GM23248 (cell line): ENCODE data around the gene PHF21A. TPM values are rescaled to one million over a fixed set of nuclear protein-coding genes. Genes with fewer than 3 reads are reported as not detected.

Experiments
- DNase-seq: peaks from one replicate; pipeline ENCODE4 v3.0.0-alpha.2; 2015
- H2AFZ ChIP-seq: fragments of 200-600 bp; sonication (generic); 2 replicates; pipeline ENCODE4 v1.6.1; 2016; ENCODE audit warnings: antibody characterized with exemption
- H3F3A ChIP-seq: fragments of 200-600 bp; sonication (generic); 2 replicates; pipeline ENCODE4 v1.6.1; 2016; ENCODE audit warnings: mild to moderate bottlenecking, antibody characterized with exemption, mixed run types; ENCODE audit not compliant: insufficient read depth
- H3K27ac ChIP-seq: fragments of 200-600 bp; sonication (generic); 2 replicates; pipeline ENCODE4 v1.5.1; 2016; ENCODE audit warnings: mild to moderate bottlenecking
- H3K27me3 ChIP-seq: fragments of 200-600 bp; sonication (generic); replicated peaks from 2 replicates; pipeline ENCODE4 v1.6.1; 2016; ENCODE audit warnings: mild to moderate bottlenecking; ENCODE audit not compliant: insufficient read depth
- H3K36me3 ChIP-seq: fragments of 200-600 bp; sonication (generic); 2 replicates; pipeline ENCODE4 v1.6.1; 2016; ENCODE audit warnings: low read depth, mild to moderate bottlenecking
- H3K4me1 ChIP-seq: fragments of 200-600 bp; sonication (generic); 2 replicates; pipeline ENCODE4 v1.6.1; 2016; ENCODE audit warnings: mild to moderate bottlenecking; ENCODE audit not compliant: insufficient read depth
- H3K4me2 ChIP-seq: fragments of 200-600 bp; sonication (generic); one replicate; pipeline ENCODE4 v1.6.1; 2016; ENCODE audit warnings: mild to moderate bottlenecking; ENCODE audit not compliant: unreplicated experiment
- H3K4me3 ChIP-seq: fragments of 200-600 bp; sonication (generic); 2 replicates; pipeline ENCODE4 v1.5.1; 2016; ENCODE audit warnings: mild to moderate bottlenecking
- H3K79me2 ChIP-seq: fragments of 200-600 bp; sonication (generic); 2 replicates; pipeline ENCODE4 v1.6.1; 2016; ENCODE audit warnings: mild to moderate bottlenecking; ENCODE audit not compliant: insufficient read depth
- H3K9ac ChIP-seq: fragments of 200-600 bp; sonication (generic); 2 replicates; pipeline ENCODE4 v1.6.1; 2016; ENCODE audit warnings: mild to moderate bottlenecking
- H3K9me2 ChIP-seq: fragments of 200-600 bp; sonication (generic); 2 replicates; pipeline ENCODE4 v1.6.1; 2016; ENCODE audit warnings: mixed run types, mild to moderate bottlenecking, moderate library complexity; ENCODE audit not compliant: insufficient read depth
- H3K9me3 ChIP-seq: fragments of 200-600 bp; sonication (generic); one replicate; pipeline ENCODE4 v1.6.1; 2017; ENCODE audit warnings: low read depth
- H4K20me1 ChIP-seq: fragments of 200-600 bp; sonication (generic); 2 replicates; pipeline ENCODE4 v1.6.0; 2016; ENCODE audit not compliant: insufficient read depth
- EZH2 ChIP-seq: fragments of 200-600 bp; sonication (generic); IDR thresholded peaks from 2 replicates; pipeline ENCODE4 v1.6.1; 2018; ENCODE audit warnings: antibody characterized with exemption, mild to moderate bottlenecking; ENCODE audit not compliant: insufficient read depth, poor library complexity, severe bottlenecking
- EZH2phosphoT487 ChIP-seq: fragments of 200-600 bp; sonication (generic); IDR thresholded peaks from 2 replicates; pipeline ENCODE4 v1.6.1; 2018; ENCODE audit warnings: antibody characterized with exemption, moderate library complexity, mild to moderate bottlenecking, low read depth; ENCODE audit not compliant: insufficient read depth
- WGBS, 2 experiments: methylation state at CpG; one replicate each; pipeline ENCODE4 v1.1.6; 2015 to 2017; ENCODE audit warnings: low lambda C conversion rate in 2 of 2, low coverage in 1 of 2; ENCODE audit errors: missing lambda C conversion rate in 2 of 2; 5-methylcytosine and 5-hydroxymethylcytosine counted together
- in situ Hi-C: fragments of 300-500 bp; cut with MboI; formaldehyde crosslinking; loops from 2 replicates; pipeline ENCODE4 v1.15.0; 2020
- polyA plus RNA-seq: library from polyadenylated mRNA; unstranded; fragments of >200 nt; fragmentation: Nextera tagmentation; extraction: Ambion mirVana; gene quantifications from 2 replicates; pipeline ENCODE4 v1.2.1, GENCODE V29; 2016
- total RNA-seq: library from RNA; depleted of rRNA; stranded (reverse); fragments of >200 nt; shearing (Covaris generic); gene quantifications from 2 replicates; pipeline ENCODE4 v1.2.3, GENCODE V29; 2014

Gene PHF21A
- total and polyA plus RNA-seq, 2 experiments from 2014 or later: 11.2 to 17.0 TPM

DNA sequence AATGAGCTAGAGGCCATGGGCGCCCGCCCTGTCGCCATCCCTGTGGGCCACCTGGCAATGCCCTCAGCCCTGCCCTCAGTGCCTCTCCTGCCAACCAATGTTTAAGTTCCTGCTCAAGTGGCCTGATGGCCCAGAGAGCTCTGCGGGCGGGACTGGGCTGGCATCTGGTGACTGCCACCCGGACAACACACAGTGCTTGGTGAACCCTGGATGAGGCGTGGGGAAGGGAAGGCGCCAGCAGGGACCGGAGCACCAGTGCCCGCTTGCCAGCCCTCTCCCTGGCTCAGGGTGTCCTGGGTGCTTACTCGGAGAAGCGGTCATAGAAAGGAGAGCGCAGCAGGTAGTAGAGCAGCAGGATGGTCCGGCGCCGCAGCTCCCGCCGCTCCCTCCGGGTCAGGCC is 207.7 kb downstream of the PHF21A start:
- Histone ChIP-seq H3K9me3 (no peaks in the 10 kb centered on the region), H3K27ac (no peak overlapping the region), H3K36me3 (no peaks in the 10 kb centered on the region; the same call in 1 of the 2 replicates), H3K9ac (no peak overlapping the region), H3K4me3 (no peak overlapping the region), H3K27me3 (no peaks in the 10 kb centered on the region), H4K20me1 (no peaks in the 10 kb centered on the region), H3K4me2 (no peak overlapping the region), H3K4me1 (peaks cover 7% of the 10 kb centered on the region), H3K9me2 (no peaks in the 10 kb centered on the region), H3F3A (no peaks in the 10 kb centered on the region), H3K79me2 (peaks cover 22% of the 10 kb centered on the region), H2AFZ (no peak overlapping the region)
- no peak for TF ChIP-seq EZH2phosphoT487
- no peak for TF ChIP-seq EZH2
- WGBS, 2 experiments: 97 to 100% methylated on average over 19 of the region's 19 CpGs
- no peak for DNase-seq
- in situ Hi-C loops: no loop called here

GRCh38 chr11:45910623-45911022 is 210.6 kb downstream of the PHF21A start:
- Histone ChIP-seq H3K4me1 (no peaks in the 10 kb centered on the region), H2AFZ (no peak overlapping the region), H3K27me3 (no peaks in the 10 kb centered on the region), H3K9me2 (no peaks in the 10 kb centered on the region), H3K9me3 (no peaks in the 10 kb centered on the region), H3K4me3 (no peak overlapping the region), H3F3A (no peaks in the 10 kb centered on the region), H3K27ac (no peak overlapping the region), H3K79me2 (peaks cover 2% of the 10 kb centered on the region), H4K20me1 (no peaks in the 10 kb centered on the region), H3K4me2 (no peak overlapping the region), H3K9ac (no peak overlapping the region), H3K36me3 (no peaks in the 10 kb centered on the region; the same call in 1 of the 2 replicates)
- in situ Hi-C loops: no loop called here
- DNase-seq: no peak
- TF ChIP-seq EZH2 (no peak), EZH2phosphoT487 (no peak)
- 64 to 69% methylated on average over 9 of the region's 9 CpGs for WGBS, 2 experiments

- H2AFZ ChIP-seq: no peak overlapping the region
- no peaks in the 10 kb centered on the region for H4K20me1 ChIP-seq
- 82% methylated on average over 29 to 32 of the region's 32 CpGs for WGBS, 2 experiments
- H3K27ac ChIP-seq: no peak overlapping the region
- no peaks in the 10 kb centered on the region for H3K79me2 ChIP-seq
- no peak overlapping the region for H3K4me3 ChIP-seq
- no peaks in the 10 kb centered on the region for H3K9me3 ChIP-seq
- no peaks in the 10 kb centered on the region for H3F3A ChIP-seq
- no peaks in the 10 kb centered on the region for H3K9me2 ChIP-seq
- in situ Hi-C loops: loop anchor here (10.0 kb wide), 1 partner anchor 65 kb away; the partner anchor contains the start of gene CRY2
- H3K27me3 ChIP-seq: no peaks in the 10 kb centered on the region
- H3K9ac ChIP-seq: no peak overlapping the region
- H3K4me1 ChIP-seq: no peaks in the 10 kb centered on the region
- DNase-seq: no peak
- H3K36me3 ChIP-seq: no peaks in the 10 kb centered on the region; the same call in 1 of the 2 replicates
- no peak overlapping the region for H3K4me2 ChIP-seq
- TF ChIP-seq EZH2 (no peak), EZH2phosphoT487 (no peak)
Observed at GRCh38 chr11:45909594-45910475, 211.4 kb downstream of the PHF21A start.

- Histone ChIP-seq H4K20me1 (no peaks in the 10 kb centered on the region), H3K4me3 (no peak overlapping the region), H3K9me3 (no peaks in the 10 kb centered on the region), H3K4me1 (no peaks in the 10 kb centered on the region), H3K4me2 (no peak overlapping the region), H3K27ac (no peak overlapping the region), H3K79me2 (no peaks in the 10 kb centered on the region), H3K27me3 (no peaks in the 10 kb centered on the region), H3K36me3 (no peaks in the 10 kb centered on the region), H2AFZ (no peak overlapping the region), H3K9me2 (no peaks in the 10 kb centered on the region), H3F3A (no peaks in the 10 kb centered on the region), H3K9ac (no peak overlapping the region)
- TF ChIP-seq EZH2phosphoT487: no peak
- no peak for TF ChIP-seq EZH2
- WGBS, 2 experiments: 75 to 76% methylated on average over 8 of the region's 8 CpGs
- in situ Hi-C loops: loop anchor here (10.0 kb wide), 1 partner anchor 63 kb away; the partner anchor contains the start of gene CRY2
- DNase-seq: no peak
Observed at GRCh38 chr11:45907911-45908370, 213.3 kb downstream of the PHF21A start.
